KBM-7 (cell line): ENCODE data around the gene SLC16A10.
"Not testable (repeated sequence)": the region's sequence is repeated elsewhere in the genome, so short reads cannot be mapped to it uniquely, and the experiment has no call there.

ENCODE experiments used
- DNase-seq: peaks from one replicate; pipeline ENCODE4 v3.0.0-alpha.2; 2015
- in situ Hi-C: fragments of 300-500 bp; cut with MboI; formaldehyde crosslinking; loops from 2 replicates; pipeline ENCODE4 v1.14.3; 2020; ENCODE audit warnings: low sequenced_read_pairs, low pct_unique_long_range_greater_than_20kb, mixed read lengths

The SLC16A10 gene, protein sequence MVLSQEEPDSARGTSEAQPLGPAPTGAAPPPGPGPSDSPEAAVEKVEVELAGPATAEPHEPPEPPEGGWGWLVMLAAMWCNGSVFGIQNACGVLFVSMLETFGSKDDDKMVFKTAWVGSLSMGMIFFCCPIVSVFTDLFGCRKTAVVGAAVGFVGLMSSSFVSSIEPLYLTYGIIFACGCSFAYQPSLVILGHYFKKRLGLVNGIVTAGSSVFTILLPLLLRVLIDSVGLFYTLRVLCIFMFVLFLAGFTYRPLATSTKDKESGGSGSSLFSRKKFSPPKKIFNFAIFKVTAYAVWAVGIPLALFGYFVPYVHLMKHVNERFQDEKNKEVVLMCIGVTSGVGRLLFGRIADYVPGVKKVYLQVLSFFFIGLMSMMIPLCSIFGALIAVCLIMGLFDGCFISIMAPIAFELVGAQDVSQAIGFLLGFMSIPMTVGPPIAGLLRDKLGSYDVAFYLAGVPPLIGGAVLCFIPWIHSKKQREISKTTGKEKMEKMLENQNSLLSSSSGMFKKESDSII

GRCh38 chr6:111087106-111087835, at the start of gene SLC16A10:
Gene SLC16A10 (plus strand): TSS chr6:111087503. CDS start chr6:111087753, 250 bp downstream.
- in situ Hi-C loops, result no loop called here
- DNase-seq, result peak; percentile 93

GRCh38 chr6:111038534-111039252, 48.6 kb upstream of the SLC16A10 start:
- in situ Hi-C loops, result no loop called here
- DNase-seq, result no peak

DNA sequence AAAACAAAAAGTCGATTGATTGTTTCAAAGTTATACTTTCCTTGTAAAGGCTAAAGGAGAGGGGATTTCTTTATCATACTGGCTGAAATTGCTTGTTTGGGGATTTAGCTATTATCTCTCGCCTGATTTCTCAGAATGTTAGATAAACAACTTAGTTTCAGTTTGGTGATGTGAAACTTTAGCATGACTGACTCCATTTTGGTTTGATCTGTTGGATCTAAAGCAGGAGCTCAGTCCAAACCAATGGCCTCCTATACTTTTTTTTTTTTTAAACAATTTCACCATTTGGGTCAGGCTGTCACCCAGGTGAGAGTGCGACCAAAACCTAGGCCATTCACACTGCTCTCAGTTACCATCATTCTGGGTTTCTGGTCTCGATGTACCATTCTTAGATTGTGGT, 45.4 kb upstream of the SLC16A10 start:
- DNase-seq, result no peak
- in situ Hi-C loops, result no loop called here

GRCh38 chr6:111047244-111047643, 40.1 kb upstream of the SLC16A10 start:
- no peak for DNase-seq
- in situ Hi-C loops, result no loop called here

DNA sequence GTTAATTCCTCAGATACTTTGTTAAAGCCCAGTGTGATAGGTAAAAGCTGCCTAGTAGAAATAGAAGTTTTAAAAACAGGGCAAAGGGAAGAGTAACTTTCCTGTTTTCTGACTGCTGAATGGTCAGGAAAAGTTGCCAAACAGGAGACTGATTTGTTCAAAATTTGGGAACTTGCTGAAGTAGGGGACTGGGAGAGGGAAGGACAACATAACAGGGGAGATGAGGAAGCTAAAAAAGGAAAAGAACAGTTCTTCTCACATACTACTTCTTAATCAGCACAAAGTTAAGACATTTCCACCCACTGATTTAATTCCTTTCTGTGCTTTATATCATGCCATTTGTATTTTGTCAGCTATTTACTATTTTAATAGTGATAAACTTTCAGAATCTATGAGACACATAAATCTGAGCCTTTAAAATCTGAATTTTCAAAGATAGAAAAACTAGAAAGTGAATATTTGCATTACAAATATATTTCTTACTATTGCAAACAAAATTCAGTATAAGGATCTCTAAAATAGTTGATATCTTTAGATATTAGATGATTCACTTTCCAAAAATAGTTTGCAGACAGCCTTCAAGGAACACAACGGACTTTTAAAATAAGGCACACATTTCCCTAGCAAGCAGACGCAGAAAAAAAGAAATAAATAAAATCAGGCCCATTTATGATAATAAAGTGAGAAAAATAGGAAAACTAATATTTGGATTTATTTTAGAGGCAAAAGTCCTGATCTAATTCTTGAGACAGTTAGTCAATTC, 36.9 kb upstream of the SLC16A10 start:
- in situ Hi-C loops, result loop anchor here (25.0 kb wide), 1 partner anchor 162 kb away; no protein-coding TSS in a partner anchor
- DNase-seq, result no peak

GRCh38 chr6:111052171-111052570, 35.1 kb upstream of the SLC16A10 start:
- in situ Hi-C loops, result loop anchor here (25.0 kb wide), 1 partner anchor 160 kb away; no protein-coding TSS in a partner anchor
- DNase-seq, result no peak

DNA sequence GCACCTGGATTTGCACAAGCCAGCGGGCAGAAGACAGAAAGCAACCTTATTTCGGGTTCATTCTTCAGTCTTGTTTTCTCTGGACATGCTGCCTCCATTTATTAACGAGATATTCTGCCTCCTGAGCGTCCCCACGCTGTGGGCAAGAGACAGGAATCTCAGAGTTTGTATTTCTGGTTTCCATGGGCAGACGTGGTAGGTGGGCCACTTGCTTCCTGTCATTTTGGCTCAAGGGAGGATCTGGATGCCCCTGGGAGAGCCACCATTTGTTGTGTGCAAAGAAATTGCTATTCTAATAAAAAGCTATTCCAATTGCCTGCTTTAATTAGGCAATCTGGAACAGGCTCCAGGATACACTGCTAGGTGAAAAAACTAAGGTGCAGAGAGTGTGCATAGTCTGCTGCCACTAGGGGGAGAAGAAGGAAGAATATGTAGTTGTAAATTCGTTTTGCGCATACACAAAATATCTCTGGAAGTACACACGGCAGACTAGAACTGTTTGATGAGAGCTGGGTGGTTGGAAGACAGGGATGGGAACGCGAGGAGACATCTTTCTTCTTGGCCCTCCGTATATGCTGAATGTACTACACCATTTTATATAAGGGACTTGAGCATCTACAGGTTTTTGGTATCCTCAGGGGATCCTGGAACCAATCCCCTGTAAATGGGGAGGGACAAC, 30.1 kb upstream of the SLC16A10 start:
- peak; percentile 76 for DNase-seq
- in situ Hi-C loops, result loop anchor here (25.0 kb wide), 1 partner anchor 155 kb away; no protein-coding TSS in a partner anchor

GRCh38 chr6:111061508-111061907, 25.8 kb upstream of the SLC16A10 start:
- in situ Hi-C loops, result loop anchor here (25.0 kb wide), 1 partner anchor 151 kb away; no protein-coding TSS in a partner anchor
- no peak for DNase-seq

- in situ Hi-C loops, result loop anchor here (25.0 kb wide), 1 partner anchor 150 kb away; no protein-coding TSS in a partner anchor
- not testable (repeated sequence) for DNase-seq
Observed at GRCh38 chr6:111061985-111062384, 25.3 kb upstream of the SLC16A10 start.

GRCh38 chr6:111062860-111063259, 24.4 kb upstream of the SLC16A10 start:
- in situ Hi-C loops, result loop anchor here (25.0 kb wide), 1 partner anchor 149 kb away; no protein-coding TSS in a partner anchor
- DNase-seq, result not testable (repeated sequence)

- in situ Hi-C loops, result loop anchor here (25.0 kb wide), 1 partner anchor 144 kb away; no protein-coding TSS in a partner anchor
- DNase-seq, result no peak
Observed at GRCh38 chr6:111068109-111068865, 19.0 kb upstream of the SLC16A10 start.

DNA sequence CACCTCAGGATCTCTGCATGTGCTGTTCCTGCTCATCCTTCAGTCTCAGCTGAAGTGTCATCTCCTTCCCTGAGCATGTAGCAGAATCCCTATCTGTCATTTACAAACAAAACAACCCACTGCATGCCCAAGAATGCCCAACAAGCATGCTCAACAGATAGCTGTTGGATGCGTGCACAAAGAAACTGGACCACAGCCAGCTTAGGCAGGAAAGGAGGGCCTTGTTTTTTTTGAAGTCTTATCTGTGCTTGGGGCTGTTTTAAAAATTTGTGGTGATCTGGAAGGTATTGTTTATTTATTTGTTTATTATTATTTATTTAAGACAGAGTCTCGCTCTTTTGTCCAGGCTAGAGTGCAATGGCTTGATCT, 18.5 kb upstream of the SLC16A10 start:
- in situ Hi-C loops, result loop anchor here (25.0 kb wide), 1 partner anchor 143 kb away; no protein-coding TSS in a partner anchor
- DNase-seq, result no peak

GRCh38 chr6:111069382-111070104, 17.8 kb upstream of the SLC16A10 start:
- DNase-seq, result no peak
- in situ Hi-C loops, result loop anchor here (25.0 kb wide), 1 partner anchor 143 kb away; no protein-coding TSS in a partner anchor

DNA sequence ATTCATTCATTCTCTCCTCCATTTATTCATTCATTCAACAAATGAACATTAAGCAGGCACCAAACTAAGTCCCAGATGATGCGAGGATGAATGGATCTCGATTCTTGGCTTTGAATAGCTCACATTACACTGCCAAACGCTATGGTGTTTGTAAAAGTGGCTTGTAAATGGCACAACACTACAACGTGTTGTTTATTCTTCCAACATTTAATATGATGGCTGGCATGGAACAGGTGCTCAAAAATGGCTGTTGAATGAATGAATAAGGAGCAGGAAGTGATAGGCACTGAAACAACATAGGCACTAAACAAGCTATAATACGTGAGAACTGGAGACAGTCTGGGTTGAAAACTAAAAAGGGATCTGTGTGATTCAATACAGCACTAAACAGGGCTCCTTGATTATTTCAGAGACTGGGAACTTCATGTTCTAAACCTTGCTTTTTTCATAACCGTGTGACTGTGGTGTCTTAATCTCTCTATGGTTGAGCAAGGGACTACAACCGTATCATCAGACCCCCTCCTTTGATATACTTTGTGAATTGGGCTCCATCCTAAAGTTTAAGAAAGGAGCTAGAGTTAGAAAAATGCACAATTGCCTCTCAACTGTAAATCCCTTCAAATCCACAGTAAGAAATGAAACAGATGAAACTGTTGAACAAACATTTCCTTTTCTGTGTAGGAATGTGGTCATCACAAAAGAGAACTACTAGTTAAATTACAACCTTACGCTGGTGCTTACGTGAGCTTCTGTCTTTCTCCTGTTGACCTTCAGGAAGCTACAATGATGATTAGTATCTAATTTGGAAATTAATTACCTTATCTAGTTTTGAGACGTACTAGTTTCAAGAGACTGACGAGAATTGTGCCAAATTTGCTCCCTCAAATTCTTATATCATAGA, 16.9 kb upstream of the SLC16A10 start:
- no peak for DNase-seq
- in situ Hi-C loops, result loop anchor here (25.0 kb wide), 1 partner anchor 142 kb away; no protein-coding TSS in a partner anchor

DNA sequence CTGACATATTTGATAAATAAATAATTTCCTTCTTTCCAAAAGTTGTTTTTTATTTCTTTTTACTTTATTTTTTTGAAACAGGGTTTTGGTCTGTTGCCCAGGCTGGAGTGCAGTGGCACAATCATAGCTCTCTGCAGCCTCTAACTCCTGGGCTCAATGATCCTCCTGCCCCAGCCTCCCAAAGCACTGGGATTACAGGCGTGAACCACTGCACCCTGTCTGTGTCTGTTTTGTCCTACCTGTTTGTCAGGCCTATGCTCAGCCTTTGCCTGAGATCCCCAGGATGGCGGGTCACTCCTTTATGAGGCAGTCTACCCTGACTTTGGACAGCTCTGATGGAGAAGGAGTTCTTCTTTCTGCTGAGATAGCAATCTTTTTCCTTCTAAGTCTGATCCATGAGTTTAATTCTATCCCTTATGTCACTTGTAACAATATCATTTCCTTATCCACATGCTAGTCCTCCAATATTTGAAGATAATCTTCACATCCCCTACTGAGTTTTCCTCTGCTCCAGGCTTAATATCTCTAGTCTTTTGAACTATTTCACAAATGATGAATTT, 14.4 kb upstream of the SLC16A10 start:
- in situ Hi-C loops, result loop anchor here (25.0 kb wide), 1 partner anchor 139 kb away; no protein-coding TSS in a partner anchor

More for the DNA sequence above, 14.4 kb upstream of the SLC16A10 start:
- DNase-seq, result no peak
